Stimulated activated CD4-positive, alpha-beta T cell treated with anti-CD3 and anti-CD28 coated beads, Interleukin-1b, Interleukin-23, amount 100 ng/mL, for 4 hours (primary cell): ENCODE measurements around the gene RPL22L1.
"Not testable (repeated sequence)": the region's sequence is repeated elsewhere in the genome, so short reads cannot be mapped to it uniquely, and the experiment has no call there.

Source experiments
- DNase-seq, 2 donors: peaks; one replicate each; pipeline ENCODE4 v3.0.0-alpha.2; 2020; ENCODE audit warnings: low read depth in 2 of 2

Gene RPL22L1

GRCh38 chr3:170878688-170879087 lies 8.7 kb upstream of the RPL22L1 start:
- DNase-seq: not testable (repeated sequence)

GRCh38 chr3:170877311-170877710 lies 7.3 kb upstream of the RPL22L1 start:
- not testable (repeated sequence) for DNase-seq

GRCh38 chr3:170876537-170876936 lies 6.5 kb upstream of the RPL22L1 start:
- no peak for DNase-seq

- no peak for DNase-seq
Measured at GRCh38 chr3:170869239-170869590, 780 bp downstream of the RPL22L1 start.

GRCh38 chr3:170868577-170869238 lies 1.3 kb downstream of the RPL22L1 start:
- no peak for DNase-seq

GRCh38 chr3:170867143-170867937 lies 2.7 kb downstream of the RPL22L1 start:
- no peak for DNase-seq

GRCh38 chr3:170866499-170866898 lies 3.5 kb downstream of the RPL22L1 start:
- DNase-seq: no peak

GRCh38 chr3:170865209-170866094 lies 4.5 kb downstream of the RPL22L1 start:
- no peak for DNase-seq

GRCh38 chr3:170864525-170865208 lies 5.3 kb downstream of the RPL22L1 start:
- DNase-seq: no peak

GRCh38 chr3:170863816-170864215 lies 6.2 kb downstream of the RPL22L1 start:
- no peak for DNase-seq

- DNase-seq: no peak
Measured at GRCh38 chr3:170862618-170863374, 7.2 kb downstream of the RPL22L1 start.

GRCh38 chr3:170858599-170858998 lies 11.4 kb downstream of the RPL22L1 start:
- DNase-seq: no peak

- no peak for DNase-seq
Measured at GRCh38 chr3:170852324-170852723, 17.7 kb downstream of the RPL22L1 start.

- DNase-seq: no peak
Measured at GRCh38 chr3:170848292-170848917, 21.6 kb downstream of the RPL22L1 start.

- DNase-seq: no peak
Measured at GRCh38 chr3:170844377-170844776, 25.6 kb downstream of the RPL22L1 start.

- no peak for DNase-seq
Measured at GRCh38 chr3:170840291-170840859, 29.6 kb downstream of the RPL22L1 start.

- no peak for DNase-seq
Measured at GRCh38 chr3:170839518-170840100, 30.4 kb downstream of the RPL22L1 start.

GRCh38 chr3:170836491-170836890 lies 33.5 kb downstream of the RPL22L1 start:
- DNase-seq: no peak

GRCh38 chr3:170835336-170835735 lies 34.7 kb downstream of the RPL22L1 start:
- no peak for DNase-seq

- DNase-seq: no peak
Measured at GRCh38 chr3:170830580-170830979, 39.4 kb downstream of the RPL22L1 start.
